GM19240 (cell line): ENCODE results near the gene HAGH.

Experiments used
- DNase-seq: peaks from one replicate; pipeline ENCODE4 v3.0.0; 2011; ENCODE audit warnings: low spot score; ENCODE audit not compliant: insufficient read length

Gene HAGH

DNA sequence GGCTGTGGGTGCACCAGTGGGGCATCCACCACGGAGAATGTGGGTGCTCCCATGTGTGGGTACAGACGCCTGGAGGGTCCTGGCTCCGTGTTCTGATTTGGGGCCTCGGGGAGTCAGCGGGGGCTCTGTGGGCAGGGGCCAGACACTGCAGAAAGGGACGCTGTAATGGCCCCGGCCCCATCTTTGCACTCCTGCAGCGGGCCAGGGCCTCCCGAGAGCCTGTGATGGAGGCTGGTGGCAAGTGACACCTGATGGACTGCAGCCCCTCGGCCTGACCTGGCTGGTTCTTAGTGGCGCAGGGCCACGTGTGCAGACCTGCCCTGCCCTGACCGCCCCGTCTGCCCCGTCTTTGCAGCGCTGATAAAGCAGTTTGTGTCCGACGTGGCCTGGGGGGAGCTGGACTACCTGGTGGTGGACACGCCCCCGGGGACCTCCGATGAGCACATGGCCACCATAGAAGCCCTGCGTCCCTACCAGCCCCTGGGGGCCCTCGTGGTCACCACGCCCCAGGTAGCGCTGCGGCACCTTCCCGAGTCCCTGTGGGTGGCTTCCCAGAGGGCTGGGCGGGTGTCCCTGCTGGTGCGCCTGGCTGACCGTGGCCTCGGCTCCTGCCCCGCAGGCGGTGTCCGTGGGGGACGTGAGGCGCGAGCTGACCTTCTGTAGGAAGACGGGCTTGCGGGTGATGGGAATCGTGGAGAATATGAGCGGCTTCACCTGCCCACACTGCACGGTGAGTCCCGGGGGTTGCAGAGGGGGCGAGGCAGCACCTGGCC, 39.1 kb downstream of the HAGH start:
- no peak for DNase-seq

DNA sequence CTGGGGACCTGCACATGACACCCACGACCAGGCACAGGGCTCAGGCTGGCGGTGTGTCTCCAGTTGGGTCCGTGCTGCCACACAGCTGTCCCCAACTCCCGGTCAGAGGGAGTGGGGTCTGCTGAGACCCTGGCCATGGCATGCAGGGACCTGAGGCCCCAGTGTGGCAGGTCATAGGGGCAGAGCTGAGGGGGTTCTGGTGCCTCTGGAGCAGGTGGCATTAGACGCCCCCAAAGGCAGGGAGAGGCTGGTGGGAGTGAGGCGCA, 39.6 kb downstream of the HAGH start:
- DNase-seq: no peak

DNA sequence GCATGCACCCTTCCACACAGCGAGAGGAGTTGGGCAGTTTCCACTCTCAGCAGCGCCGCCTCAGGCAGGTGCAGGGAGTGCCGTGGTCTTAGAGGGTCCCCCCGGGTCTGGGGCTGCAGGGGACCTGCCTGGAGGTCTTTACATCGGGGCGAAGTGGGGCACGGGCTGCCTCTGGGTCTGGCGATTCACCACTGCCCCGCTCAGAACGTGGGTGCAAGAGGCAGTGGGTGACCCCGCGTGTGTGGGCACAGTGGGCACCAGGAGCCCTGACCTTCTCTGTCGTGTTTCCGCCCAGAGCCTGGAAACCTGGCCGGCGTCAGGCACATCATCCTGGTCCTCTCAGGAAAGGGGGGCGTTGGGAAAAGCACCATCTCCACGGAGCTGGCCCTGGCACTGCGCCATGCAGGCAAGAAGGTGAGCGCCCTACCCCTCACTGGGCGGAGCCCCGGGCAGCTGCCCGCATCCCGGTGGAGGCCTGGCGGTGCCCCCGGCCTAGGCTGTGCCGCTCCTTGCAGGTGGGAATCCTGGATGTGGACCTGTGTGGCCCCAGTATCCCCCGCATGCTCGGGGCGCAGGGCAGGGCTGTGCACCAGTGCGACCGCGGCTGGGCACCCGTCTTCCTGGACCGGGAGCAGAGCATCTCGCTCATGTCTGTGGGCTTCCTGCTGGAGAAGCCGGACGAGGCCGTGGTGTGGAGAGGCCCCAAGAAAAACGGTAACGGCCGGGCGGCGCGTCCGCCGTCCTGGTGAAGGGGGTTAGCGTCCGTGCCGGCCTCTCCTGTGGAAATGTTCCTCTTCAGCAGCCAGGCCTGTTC, 40.2 kb downstream of the HAGH start:
- DNase-seq: no peak

DNA sequence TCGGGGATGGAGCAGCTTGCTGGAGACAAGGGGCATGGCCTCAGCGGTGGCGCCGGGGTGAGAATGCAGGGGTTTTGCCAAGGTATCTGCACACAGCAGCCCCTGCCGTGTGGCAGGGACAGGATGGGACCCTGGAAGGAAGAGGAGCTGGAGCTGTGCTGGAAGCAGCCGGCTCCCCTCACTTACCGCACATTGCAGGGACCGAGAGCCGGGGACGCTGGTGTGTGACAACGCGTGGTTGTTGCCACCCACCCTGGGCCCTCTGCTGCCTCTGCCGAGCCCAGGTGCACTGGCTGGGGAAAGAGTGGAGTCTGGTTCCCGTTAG, 40.8 kb downstream of the HAGH start:
- no peak for DNase-seq

GRCh38 chr16:1784977-1785845, 41.4 kb downstream of the HAGH start:
- DNase-seq: no peak

GRCh38 chr16:1782408-1783264, 44.0 kb downstream of the HAGH start, which contains the start of the genes NUBP2 and SPSB3:
Gene NUBP2 (plus strand): TSS chr16:1782960. CDS start chr16:1783021, 61 bp downstream.
Gene SPSB3 (minus strand): TSS chr16:1782571. CDS start chr16:1781483, 1,088 bp downstream.
- peak; percentile 99 for DNase-seq

DNA sequence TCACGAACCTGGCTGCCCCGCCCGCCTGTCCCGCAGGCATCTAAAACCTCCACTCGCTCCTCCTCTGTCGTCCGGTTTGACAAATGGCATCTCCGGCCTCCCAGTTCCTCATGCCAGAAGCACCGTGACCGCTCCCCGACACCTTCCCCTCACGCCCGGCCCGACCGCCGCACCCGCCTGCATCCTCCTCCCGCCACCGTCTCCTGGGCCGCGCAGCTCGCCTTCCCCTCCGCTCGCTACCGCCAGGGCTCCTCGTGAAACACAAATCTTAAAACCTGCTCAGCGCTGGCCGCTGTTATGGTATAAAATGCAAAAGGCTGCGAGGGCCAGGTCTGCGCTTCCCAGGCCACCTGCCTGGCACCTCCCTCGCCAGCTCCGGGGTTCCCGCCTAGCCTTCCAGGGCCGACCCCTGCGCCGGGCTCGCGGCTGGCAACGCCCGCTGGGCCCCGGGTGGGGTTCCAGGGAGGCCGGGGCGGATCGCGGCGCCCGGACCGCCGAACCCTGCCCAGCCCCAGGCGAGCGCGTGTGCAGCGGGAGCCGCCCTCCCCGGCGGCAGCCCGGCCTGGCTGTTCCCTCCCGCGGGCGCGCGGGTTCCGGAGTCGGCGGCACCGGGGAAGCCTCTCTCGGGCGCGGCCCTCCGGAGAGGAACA, 44.7 kb downstream of the HAGH start:
- no peak for DNase-seq

DNA sequence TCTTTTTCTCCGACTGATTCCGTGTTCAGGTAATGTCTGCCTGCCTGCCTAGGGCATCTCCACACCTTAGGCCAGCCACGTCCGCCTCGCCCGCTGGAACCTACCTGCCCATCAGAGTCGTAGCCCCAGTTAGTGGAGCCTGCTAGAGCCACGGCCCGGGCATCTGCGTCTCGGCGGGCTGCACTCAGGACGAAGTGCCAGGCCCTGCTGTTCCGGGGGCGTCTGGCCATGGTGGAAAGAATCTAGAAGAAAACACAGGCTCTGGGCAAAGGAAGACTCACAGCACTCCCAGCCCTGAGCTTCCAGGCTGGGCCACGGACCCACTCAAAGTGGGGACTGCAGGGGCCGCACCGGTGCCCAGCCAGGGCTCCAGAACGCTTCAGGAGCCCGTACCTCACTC, 45.4 kb downstream of the HAGH start:
- no peak for DNase-seq

GRCh38 chr16:1780677-1781072, 46.0 kb downstream of the HAGH start:
- no peak for DNase-seq

DNA sequence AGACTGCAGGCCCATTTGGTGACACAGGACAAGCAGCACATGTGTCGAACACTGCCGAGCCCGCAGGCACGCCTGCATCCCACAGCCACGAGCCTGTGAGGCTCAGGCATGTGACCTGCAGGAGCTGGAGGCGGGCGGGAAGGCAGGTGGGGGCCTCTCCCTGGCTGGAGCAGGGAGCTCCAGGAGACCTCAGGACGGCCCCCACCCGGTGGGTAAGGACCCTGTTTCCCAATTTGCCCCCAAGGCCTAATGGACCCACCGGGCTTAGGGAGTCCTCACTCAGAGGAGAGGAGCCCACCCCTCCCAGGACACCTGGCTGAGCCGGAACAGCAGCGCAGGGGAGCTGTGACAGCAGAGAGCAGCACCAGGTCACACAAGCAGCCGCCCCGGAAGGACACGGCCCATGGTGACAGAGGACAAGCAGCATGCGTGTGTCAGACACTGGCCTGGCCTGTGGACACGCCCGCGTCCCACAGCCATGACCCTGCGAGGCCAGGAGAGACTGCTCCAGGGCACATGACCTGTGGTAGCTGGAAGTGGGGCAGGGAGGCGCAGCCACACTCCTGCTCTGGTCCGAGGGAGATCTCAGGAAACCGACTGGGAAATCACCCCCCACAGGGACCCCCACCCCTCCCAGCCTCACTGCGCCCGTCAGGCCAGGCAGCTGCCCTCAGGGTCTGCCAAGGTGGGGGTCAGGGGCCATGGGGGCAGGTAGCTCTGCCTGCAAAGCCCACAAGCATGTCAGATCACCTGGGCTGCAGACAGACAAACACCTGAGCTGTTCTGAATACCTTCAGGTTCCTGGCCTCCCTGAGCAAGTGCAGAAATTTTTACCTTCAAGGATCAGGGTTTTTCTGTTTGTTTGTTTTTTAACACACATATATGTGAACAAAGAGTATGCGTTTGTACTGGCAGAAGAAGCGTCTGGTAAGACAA, 46.6 kb downstream of the HAGH start:
- DNase-seq: no peak

GRCh38 chr16:1779234-1779701, 47.4 kb downstream of the HAGH start:
- no peak for DNase-seq

- no peak for DNase-seq
Measured at GRCh38 chr16:1778200-1779179, 48.1 kb downstream of the HAGH start.

GRCh38 chr16:1777375-1778199, 49.0 kb downstream of the HAGH start:
- no peak for DNase-seq

- DNase-seq: no peak
Measured at GRCh38 chr16:1776991-1777374, 49.6 kb downstream of the HAGH start.

GRCh38 chr16:1776672-1776955, 50.0 kb downstream of the HAGH start:
- no peak for DNase-seq

DNA sequence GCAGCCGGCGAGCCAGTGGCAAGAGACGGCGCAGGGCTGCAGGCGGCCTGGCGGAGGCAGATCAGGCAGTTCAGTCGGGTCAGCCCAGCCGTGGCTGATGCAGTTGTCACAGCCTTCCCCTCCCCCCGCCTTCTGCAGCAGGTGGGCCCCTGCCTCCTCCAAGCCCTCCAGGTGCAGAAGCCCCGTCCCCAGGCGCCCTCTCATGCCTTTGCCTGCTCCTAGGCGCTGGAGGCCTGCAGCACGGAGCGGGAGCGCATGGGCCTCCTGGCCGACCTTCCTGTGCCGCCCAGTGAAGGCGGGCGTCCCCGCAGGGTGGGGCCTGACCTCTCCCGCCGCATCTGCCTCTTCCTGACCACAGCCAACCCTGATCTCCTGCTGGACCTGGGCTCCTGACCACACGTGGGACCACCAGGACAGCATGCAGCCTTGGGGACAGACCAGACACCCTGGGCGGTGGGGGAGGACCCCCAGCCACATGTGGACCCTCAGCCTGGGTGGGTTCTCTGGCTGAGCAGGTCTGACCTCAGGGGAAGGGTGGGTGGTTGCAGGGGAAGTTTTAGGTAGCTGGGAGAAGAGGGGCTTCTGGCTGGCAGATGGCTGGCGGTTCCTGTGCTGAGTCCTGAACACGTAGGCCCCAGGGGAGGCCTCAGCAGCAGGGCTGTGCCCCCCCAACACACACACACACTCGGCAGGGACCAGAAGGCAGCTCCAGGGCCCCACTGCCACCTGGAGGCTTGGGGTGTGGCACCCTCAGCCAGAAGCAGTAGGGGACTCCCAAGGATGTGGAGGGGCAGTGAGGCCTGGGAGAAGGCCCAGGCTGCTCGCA, 50.6 kb downstream of the HAGH start:
- no peak for DNase-seq
